HG03520 (cell line): ENCODE data around the gene KLLN.
"Not testable (repeated sequence)": the region's sequence is repeated elsewhere in the genome, so short reads cannot be mapped to it uniquely, and the experiment has no call there.

Experiments
- ATAC-seq: cut with Tn5 transposase; IDR thresholded peaks from one replicate; pipeline ENCODE4 v1.9.1; 2021; ENCODE audit warnings: mild to moderate bottlenecking, moderate library complexity; ENCODE audit not compliant: unreplicated experiment

Gene KLLN

DNA sequence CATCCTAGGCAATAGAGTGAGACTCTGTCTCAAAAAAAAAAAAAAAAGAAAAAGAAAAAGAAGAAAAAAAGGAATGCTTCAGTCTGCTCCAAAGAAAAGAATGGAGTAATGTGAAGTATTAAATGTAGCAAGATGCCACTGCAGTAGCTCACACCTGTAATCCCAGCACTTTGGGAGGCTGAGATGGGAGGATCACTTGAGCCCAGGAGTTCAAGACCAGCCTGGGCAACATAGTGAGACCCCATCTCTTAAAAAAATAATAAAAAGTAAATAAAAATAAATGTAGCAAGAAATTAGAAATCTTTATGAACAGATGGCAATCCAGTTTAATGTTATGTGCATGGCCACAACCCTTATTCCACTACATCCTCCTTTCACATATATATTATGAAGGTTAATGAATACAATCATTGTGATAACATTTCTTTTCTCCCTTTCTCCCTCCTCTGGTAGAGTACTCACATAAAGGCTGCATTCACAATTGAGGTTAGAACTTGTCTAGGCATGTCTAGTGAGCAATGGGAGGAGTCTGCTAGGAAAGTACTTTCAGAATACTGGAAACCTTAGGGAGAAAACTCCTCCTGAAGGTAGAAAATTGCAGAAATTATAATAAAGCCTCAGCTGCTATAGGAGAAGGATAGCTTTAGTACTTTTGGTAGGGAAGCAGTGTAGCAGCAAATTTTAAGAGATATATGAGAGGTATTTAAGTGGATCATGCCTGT lies 20.4 kb downstream of the KLLN start:
- no peak for ATAC-seq

- ATAC-seq, result no peak
Measured at GRCh38 chr10:87842220-87842641, 21.1 kb downstream of the KLLN start.

- ATAC-seq, result no peak
Measured at GRCh38 chr10:87841186-87841585, 22.1 kb downstream of the KLLN start.

DNA sequence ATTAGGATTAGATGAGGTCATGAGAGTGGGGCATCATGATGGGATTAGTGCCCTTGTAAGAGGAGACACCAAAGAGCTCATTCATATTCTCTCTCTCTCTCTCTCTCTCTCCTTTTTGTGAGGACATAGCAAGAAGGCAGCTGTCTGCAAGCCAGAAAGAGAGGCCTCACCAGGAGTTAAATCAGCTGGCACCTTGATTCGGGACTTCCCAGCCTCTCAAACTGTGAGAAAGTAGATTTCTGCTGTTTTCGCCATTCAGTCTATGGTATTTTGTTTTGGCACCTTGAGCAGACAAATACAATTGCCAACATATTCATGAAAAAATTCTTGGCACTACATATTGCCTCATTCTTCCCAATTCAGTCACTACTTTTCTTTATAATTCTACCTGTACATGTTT lies 24.7 kb downstream of the KLLN start:
- no peak for ATAC-seq

GRCh38 chr10:87837445-87837844 lies 25.9 kb downstream of the KLLN start:
- no peak for ATAC-seq

DNA sequence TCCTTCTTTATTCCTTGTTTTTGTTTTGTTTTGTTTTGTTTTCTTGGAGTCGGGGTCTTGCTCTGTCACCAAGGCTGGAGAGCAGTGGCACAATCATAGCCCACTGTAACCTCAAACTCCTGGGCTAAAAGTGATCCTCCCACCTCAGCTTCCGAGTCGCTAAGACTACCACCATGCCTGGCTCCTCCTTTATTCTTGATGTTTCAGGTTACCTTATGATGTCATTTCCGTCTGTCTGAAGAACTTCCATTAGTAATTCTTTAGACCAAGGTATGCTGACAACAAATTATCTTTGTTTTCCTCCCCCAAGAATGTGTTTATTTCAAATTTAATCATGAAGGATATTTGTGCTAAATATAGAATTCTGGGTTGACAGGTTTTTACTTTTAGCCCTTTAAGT lies 27.2 kb downstream of the KLLN start:
- no peak for ATAC-seq

GRCh38 chr10:87829986-87830729 lies 33.2 kb downstream of the KLLN start:
- no peak for ATAC-seq

GRCh38 chr10:87829051-87829450 lies 34.3 kb downstream of the KLLN start:
- ATAC-seq, result not testable (repeated sequence)

GRCh38 chr10:87827681-87828080 lies 35.7 kb downstream of the KLLN start:
- ATAC-seq, result no peak

DNA sequence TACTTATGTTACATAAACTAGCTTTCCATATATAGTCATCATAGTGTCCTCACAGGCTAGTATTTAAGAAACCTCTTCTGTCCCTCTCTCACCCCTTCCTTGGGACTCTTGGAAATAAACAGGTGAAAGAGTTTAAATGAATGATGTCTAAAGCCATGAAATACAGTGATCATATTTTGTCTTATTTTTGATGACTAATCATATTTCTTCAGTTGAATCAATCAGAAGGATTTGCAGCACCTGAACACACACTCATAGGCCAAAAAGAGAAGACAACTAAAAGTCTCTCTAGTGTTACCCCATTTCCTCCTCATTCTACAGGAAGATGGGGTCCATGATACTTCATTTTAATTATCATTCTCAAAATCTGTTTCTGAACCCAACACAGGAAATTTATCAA lies 36.7 kb downstream of the KLLN start:
- ATAC-seq, result no peak

DNA sequence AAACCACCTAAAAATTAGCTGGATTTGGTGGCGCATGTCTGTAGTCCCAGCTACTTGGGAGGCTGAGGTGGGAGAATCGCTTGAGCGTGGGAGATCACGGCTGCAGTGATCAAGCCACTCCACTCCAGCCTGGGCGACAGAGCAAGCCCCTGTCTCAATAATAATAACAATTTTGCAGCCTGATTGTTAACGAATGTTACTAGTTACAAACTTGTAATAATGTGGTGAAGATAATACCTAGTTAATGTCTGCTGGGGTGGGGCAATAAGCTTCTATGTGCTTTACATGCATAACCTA lies 44.1 kb downstream of the KLLN start:
- ATAC-seq, result no peak

DNA sequence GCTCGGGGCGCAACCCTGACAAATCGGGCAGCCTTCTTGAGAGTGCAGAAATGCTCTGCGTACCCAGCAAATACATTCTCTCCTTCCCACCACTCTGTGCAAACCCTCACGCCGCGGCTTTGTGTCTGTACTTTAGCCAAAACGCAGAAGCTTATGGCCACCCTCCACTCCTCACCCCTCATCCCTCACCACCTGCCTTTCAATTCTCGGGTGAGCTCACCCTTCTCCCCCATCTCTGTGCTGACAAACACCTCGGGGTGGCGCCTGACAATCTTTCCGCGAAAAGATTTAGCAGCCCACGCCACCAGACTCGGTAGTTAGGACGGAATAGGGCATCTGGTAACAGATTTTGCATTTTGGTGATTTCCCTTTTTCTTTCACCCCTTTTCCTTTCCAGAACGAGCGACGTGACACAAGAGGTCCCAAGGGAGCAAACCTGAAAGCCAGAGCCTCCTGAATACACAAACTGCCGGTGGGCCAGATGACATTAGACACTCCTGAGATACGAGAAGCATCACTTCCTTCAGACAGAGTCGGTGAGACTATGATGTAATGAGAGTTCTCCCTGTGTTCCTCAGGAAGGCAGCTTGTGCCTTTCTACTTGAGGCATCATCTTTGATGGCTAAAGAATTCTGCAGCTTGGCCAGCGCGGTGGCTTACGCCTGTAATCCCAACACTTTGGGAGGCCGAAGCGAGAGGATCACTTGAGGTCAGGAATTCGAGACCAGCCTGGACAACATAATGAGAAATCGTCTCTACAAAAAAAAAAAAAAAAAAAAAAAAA lies 44.6 kb downstream of the KLLN start:
- ATAC-seq, result peak; percentile 46

GRCh38 chr10:87817609-87818504 lies 45.5 kb downstream of the KLLN start, which contains the start of gene ATAD1:
ATAD1 (minus strand) TSS chr10:87818226; CDS start chr10:87814599, 3,627 bp downstream.
- peak; percentile 66 for ATAC-seq

- no peak for ATAC-seq
Measured at GRCh38 chr10:87816898-87817608, 46.3 kb downstream of the KLLN start.

DNA sequence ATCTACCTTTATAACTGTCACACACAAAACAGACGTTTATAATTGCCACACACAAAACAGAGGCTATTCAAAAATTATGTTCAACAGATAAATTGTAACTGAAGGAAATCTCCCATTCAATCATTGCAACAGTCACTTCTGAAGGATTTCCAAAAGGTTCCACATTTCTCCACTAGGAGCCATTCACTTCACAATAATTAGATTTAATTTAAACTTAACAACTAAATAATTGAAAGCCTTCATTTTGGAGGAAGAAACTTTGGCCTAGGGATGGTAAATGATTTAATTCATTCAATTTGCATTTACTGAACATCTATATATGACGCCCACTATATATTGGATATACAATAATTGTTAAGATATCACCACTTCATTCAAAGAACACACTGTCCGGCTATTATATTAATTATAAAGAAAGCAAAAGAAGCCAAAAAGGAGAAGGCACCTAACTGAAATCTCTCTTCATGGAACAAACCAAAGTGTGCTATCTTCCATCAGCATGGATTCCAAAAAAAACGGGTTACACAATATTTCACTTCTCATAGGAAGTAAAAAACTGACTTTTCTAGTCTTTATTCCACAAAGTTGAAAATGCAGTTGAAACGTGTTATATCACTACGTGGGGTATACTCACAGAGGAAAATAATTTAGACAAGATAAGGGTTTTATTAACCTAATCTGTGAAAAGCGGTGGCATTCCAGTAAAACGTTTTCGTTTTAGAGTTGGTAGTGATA lies 47.0 kb downstream of the KLLN start:
- ATAC-seq, result no peak
